Heart right ventricle (tissue), 16 donors: Measurements from ENCODE around the gene TPRG1. TPM values are rescaled to one million over a fixed set of nuclear protein-coding genes. Genes with fewer than 3 reads are reported as not detected.

Source experiments
- ATAC-seq, 8 donors: fragments of 200-7000 bp; cut with Tn5 transposase; one replicate each; pipeline ENCODE4 v1.9.1; 2020; ENCODE audit warnings: mild to moderate bottlenecking in 8 of 8, moderate library complexity in 8 of 8, moderate number of reproducible peaks in 1 of 8
- DNase-seq, 2 donors: peaks; one replicate each; pipeline ENCODE4 v3.0.0-alpha.2; 2020
- H3K27ac ChIP-seq, 10 donors: fragments of 200-600 bp; sonication (generic) in 2 of 10; one replicate each; pipeline versions ENCODE4 v1.5.0 to v1.8.0; 2020 to 2022; ENCODE audit warnings: mild to moderate bottlenecking in 3 of 10
- H3K27me3 ChIP-seq, 7 donors: fragments of 200-600 bp; one replicate each; pipeline ENCODE4 v1.8.0; 2021 to 2022; ENCODE audit warnings: mild to moderate bottlenecking in 2 of 7
- H3K36me3 ChIP-seq, 9 donors: fragments of 200-600 bp; sonication (generic) in 1 of 9; one replicate each; pipeline versions ENCODE4 v1.5.0 to v1.8.0; 2020 to 2022; ENCODE audit warnings: mild to moderate bottlenecking in 2 of 9
- H3K4me1 ChIP-seq, 9 donors: fragments of 200-600 bp; sonication (generic) in 1 of 9; one replicate each; pipeline versions ENCODE4 v1.5.0 to v1.8.0; 2020 to 2022; ENCODE audit warnings: mild to moderate bottlenecking in 4 of 9
- H3K4me3 ChIP-seq, 10 donors: fragments of 200-600 bp; sonication (generic) in 2 of 10; one replicate each; pipeline versions ENCODE4 v1.5.0 to v1.8.0; 2020 to 2022; ENCODE audit warnings: mild to moderate bottlenecking in 7 of 10, moderate library complexity in 2 of 10
- H3K9me3 ChIP-seq, 11 donors: fragments of 200-600 bp in 10 of 11; sonication (generic) in 2 of 11; one replicate each; pipeline versions ENCODE4 v1.5.0 to v1.8.0; 2013 to 2022; ENCODE audit warnings: mild to moderate bottlenecking in 2 of 11, control low read depth in 1 of 11, moderate library complexity in 1 of 11
- CTCF ChIP-seq, 9 donors: fragments of 200-600 bp; sonication (generic) in 2 of 9; IDR thresholded peaks; one replicate each; pipeline versions ENCODE4 v1.5.0 to v1.8.0; 2021 to 2022; ENCODE audit warnings: antibody characterized with exemption in 9 of 9, mild to moderate bottlenecking in 5 of 9, moderate library complexity in 1 of 9
- WGBS, 2 donors: extraction: QIAGEN DNeasy Blood & Tissue Kit; methylation state at CpG; one replicate each; pipeline ENCODE4 v1.1.7; 2013; ENCODE audit warnings: inconsistent platforms in 1 of 2; 5-methylcytosine and 5-hydroxymethylcytosine counted together
- intact Hi-C, 10 donors: fragments of 100-400 bp; cut with DNase I; formaldehyde crosslinking; loops; one replicate each; pipeline versions ENCODE4 v1.11.1 to v1.14.2; 2022
- polyA plus RNA-seq, 2 donors: library from polyadenylated mRNA; stranded (reverse); fragments of 200-250 nt; gene quantifications; one replicate each; pipeline ENCODE4 v1.2.3, GENCODE V29; 2013
- total RNA-seq, 10 donors: library from RNA; stranded (reverse); fragmentation: NEBNext Ultra II Directional in 3 of 10; extraction: Animal tissue kit (Norgen Biotek cat#: 25700) in 3 of 10; gene quantifications; one replicate each; pipeline versions ENCODE4 v1.2.1 to v1.2.4, GENCODE V29; 2021 to 2023
- donor health status: Arrhythmogenic right ventricular cardiomyopathy.
- donor health status: ischemic (EF 13 %, LVEDD 7.1; RV severe dilation, severe dysfunction).
- donor health status: healthy with polysubstance abuse.
- donor health status: DM: no; HTN: yes; CAD: no.
- donor health status: DM: no; HTN: no; CAD: no.
- donor health status: ischemic (EF 25% LVEDD 6.9; RV normal size, moderate dysfunction).
- donor health status: ischemic (EF 25% LVEDD 5.7; RV mildly dilated, moderate dysfunction).
- donor health status: healthy.
- donor health status: DM: yes; HTN: yes; CAD: no.
- donor health status: Ischemic cardiomyopathy.
- donor health status: ischemic (EF 35%, LVEDD 5.7; RV mildly dilated, moderate dysfunction).
- donor health status: nonischemic (EF 11% LVEDD 7.7; RV severe dilation, severe dysfunction).
- donor health status: DM: yes; HTN: yes; CAD: no.
- donor health status: PGD.
- donor health status: ischemic (EF 29% LVEDD 5.4; RV normal size, mild dysfunction).
- donor health status: nonischemic (EF 23%, LVEDD 6.1; RV moderate dilation, normal function).

The TPRG1 gene
- total and polyA plus RNA-seq, 12 donors, result 0.62 to 3.1 (median 1.8) TPM

- 51 to 79% methylated on average over 3 of the region's 3 CpGs for WGBS, 2 donors
- Histone ChIP-seq H3K27ac (no peak overlapping the region), H3K9me3 (no peaks in the 10 kb centered on the region), H3K4me1 (peaks cover 0 to 10% (median 0%) of the 10 kb centered on the region in 9 donors), H3K4me3 (no peak overlapping the region), H3K27me3 (no peaks in the 10 kb centered on the region), H3K36me3 (no peaks in the 10 kb centered on the region)
- TF ChIP-seq CTCF (IDR thresholded peaks at IDR 0.05), result no peak
- ATAC-seq (no peak), DNase-seq (no peak)
- intact Hi-C loops, result no loop called here
These were observed 110.4 kb downstream of the TPRG1 start for GRCh38 chr3:189282189-189282588.

DNA sequence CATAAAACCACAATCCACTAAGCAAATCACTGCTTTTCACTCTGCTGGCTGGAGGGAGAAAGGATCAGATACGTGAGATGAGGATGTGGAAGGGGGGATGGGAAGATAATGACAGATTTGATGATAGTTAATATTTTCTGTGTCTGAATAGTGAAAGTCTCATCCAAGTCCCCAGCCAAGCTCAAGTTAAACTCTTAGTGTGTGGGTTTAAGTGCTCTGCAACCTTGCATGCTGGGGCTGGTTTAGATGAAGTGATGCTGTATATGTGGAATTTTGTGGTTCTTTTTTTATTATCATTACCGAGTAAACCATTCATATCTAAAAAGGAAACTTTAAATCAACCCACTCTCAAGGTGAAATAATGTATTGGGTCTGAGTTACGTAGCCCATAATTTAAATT, 111.0 kb downstream of the TPRG1 start:
- Histone ChIP-seq H3K4me3 (no peak overlapping the region), H3K36me3 (no peaks in the 10 kb centered on the region), H3K4me1 (peaks cover 0 to 5% (median 0%) of the 10 kb centered on the region in 9 donors), H3K27me3 (no peaks in the 10 kb centered on the region), H3K9me3 (no peaks in the 10 kb centered on the region), H3K27ac (no peak overlapping the region)
- intact Hi-C loops, result no loop called here
- 76 to 78% methylated on average over 3 of the region's 3 CpGs for WGBS, 2 donors
- no peak for ATAC-seq
- TF ChIP-seq CTCF (IDR thresholded peaks at IDR 0.05), result no peak
- DNase-seq, result no peak

GRCh38 chr3:189286188-189286587, 114.4 kb downstream of the TPRG1 start:
- no peak for ATAC-seq
- no peaks in the 10 kb centered on the region for H3K36me3 ChIP-seq
- no peak for TF ChIP-seq CTCF (IDR thresholded peaks at IDR 0.05)
- no peak overlapping the region for H3K27ac ChIP-seq
- intact Hi-C loops, result no loop called here
- no peaks in the 10 kb centered on the region for H3K9me3 ChIP-seq
- no peak overlapping the region for H3K4me3 ChIP-seq
- no peaks in the 10 kb centered on the region for H3K4me1 ChIP-seq
- no peak for DNase-seq
- no peaks in the 10 kb centered on the region for H3K27me3 ChIP-seq

DNA sequence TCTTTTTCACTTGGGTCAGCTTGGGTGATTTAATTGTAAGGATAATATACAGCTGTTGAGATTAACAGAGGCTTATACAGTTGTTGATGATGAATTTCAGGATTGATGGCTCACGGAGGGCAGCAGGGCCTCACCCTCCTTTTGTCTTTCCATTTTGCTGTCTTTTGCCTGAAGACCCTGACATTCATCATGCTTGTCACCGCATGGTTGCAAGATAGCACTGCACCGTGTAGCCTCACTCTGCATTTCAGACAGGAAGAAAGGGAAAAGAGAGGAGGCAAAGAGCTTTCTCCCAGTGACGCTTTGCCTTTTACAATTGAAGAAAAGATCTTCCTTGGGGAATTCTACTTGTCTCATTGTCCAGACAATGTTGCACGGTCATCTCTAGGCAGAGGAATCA, 115.1 kb downstream of the TPRG1 start:
- Histone ChIP-seq H3K4me3 (no peak overlapping the region), H3K27ac (no peak overlapping the region), H3K36me3 (no peaks in the 10 kb centered on the region), H3K4me1 (no peaks in the 10 kb centered on the region), H3K27me3 (no peaks in the 10 kb centered on the region), H3K9me3 (no peaks in the 10 kb centered on the region)
- no peak for TF ChIP-seq CTCF (IDR thresholded peaks at IDR 0.05)
- DNase-seq (no peak), ATAC-seq (no peak)
- intact Hi-C loops, result no loop called here
- WGBS, 2 donors, result 61 to 68% methylated on average over 5 of the region's 5 CpGs
